Urinary bladder (tissue), 4 donors: ENCODE data around the gene IFRD2. TPM values are rescaled to one million over a fixed set of nuclear protein-coding genes. Genes with fewer than 3 reads are reported as not detected.

Experiments
- DNase-seq: peaks from one replicate; pipeline ENCODE4 v3.0.0-alpha.2; 2015; ENCODE audit errors: extremely low spot score
- H3K27ac ChIP-seq: one replicate; pipeline ENCODE4 v1.5.1; 2013; ENCODE audit warnings: low read depth, mild to moderate bottlenecking, moderate library complexity
- H3K36me3 ChIP-seq: one replicate; pipeline ENCODE4 v1.6.1; 2013; ENCODE audit warnings: mild to moderate bottlenecking, moderate library complexity; ENCODE audit not compliant: insufficient read depth
- H3K4me1 ChIP-seq: one replicate; pipeline ENCODE4 v1.6.1; 2013; ENCODE audit warnings: mild to moderate bottlenecking, moderate library complexity; ENCODE audit not compliant: insufficient read depth
- H3K4me3 ChIP-seq: one replicate; pipeline ENCODE4 v1.5.1; 2013; ENCODE audit warnings: low read depth, low read length
- WGBS: extraction: QIAGEN DNeasy Blood & Tissue Kit; methylation state at CpG from one replicate; pipeline ENCODE4 v1.1.7; 2013; 5-methylcytosine and 5-hydroxymethylcytosine counted together
- polyA plus RNA-seq: library from polyadenylated mRNA; stranded (reverse); fragments of 200-250 nt; gene quantifications from one replicate; pipeline ENCODE4 v1.2.3, GENCODE V29; 2013
- total RNA-seq: library from RNA; depleted of rRNA; stranded (reverse); fragments of >200 nt; gene quantifications from one replicate; pipeline ENCODE4 v1.2.3, GENCODE V29; 2014
- donor health status: healthy with polysubstance abuse.
- donor health status: healthy.

Gene IFRD2, protein sequence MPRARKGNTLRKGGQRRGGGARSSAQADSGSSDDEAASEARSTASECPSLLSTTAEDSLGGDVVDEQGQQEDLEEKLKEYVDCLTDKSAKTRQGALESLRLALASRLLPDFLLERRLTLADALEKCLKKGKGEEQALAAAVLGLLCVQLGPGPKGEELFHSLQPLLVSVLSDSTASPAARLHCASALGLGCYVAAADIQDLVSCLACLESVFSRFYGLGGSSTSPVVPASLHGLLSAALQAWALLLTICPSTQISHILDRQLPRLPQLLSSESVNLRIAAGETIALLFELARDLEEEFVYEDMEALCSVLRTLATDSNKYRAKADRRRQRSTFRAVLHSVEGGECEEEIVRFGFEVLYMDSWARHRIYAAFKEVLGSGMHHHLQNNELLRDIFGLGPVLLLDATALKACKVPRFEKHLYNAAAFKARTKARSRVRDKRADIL
- 19.5 TPM for total RNA-seq
- polyA plus RNA-seq = 52.9 TPM

GRCh38 chr3:50292159-50293078 is at the start of gene IFRD2:
Gene IFRD2, minus strand, starts transcription at chr3:50292429. Its CDS starts 155 bp downstream, at chr3:50292274.
- DNase-seq = peak; percentile 92
- Histone ChIP-seq H3K27ac (no peak within 1 kb of the TSS), H3K36me3 (no peaks in the 10 kb centered on the region), H3K4me1 (no peaks in the 10 kb centered on the region), H3K4me3 (peak within 1 kb of the TSS; percentile 87)
- 1% methylated on average over 67 of the region's 67 CpGs for WGBS

DNA sequence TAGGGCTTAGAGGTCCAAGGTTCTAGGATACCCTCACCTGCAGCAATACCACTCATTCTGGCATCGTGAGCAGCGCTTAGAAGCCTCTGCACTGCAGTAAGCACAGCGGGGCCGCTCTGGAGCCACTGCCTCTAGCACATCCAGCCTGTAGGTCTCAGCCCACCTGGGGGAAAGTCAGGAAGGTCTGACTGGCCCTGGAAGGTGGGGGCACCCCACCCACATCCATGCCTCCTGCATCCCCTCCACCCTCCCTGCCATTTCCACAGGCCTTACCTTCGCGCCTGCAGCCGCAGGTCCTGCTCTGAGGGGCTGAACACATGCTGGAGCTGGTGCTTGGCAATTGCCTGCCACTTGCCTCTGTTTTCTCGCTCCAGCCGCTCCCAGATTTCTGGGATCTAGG is 49.3 kb upstream of the IFRD2 start:
- no peaks in the 10 kb centered on the region for H3K4me1 ChIP-seq
- H3K27ac ChIP-seq = no peak overlapping the region
- no peak for DNase-seq
- no peaks in the 10 kb centered on the region for H3K36me3 ChIP-seq
- 91% methylated on average over 9 of the region's 9 CpGs for WGBS
- peak overlapping the region; percentile 46 for H3K4me3 ChIP-seq

GRCh38 chr3:50340448-50341329 is 48.5 kb upstream of the IFRD2 start, which contains the start of gene RASSF1:
Gene RASSF1, minus strand, starts transcription at chr3:50340836. Its CDS starts 31 bp downstream, at chr3:50340805.
- no peak for DNase-seq
- Histone ChIP-seq H3K27ac (peak within 1 kb of the TSS; percentile 62), H3K4me3 (peak within 1 kb of the TSS; percentile 46), H3K4me1 (no peaks in the 10 kb centered on the region), H3K36me3 (no peaks in the 10 kb centered on the region)
- 3% methylated on average over 85 of the region's 85 CpGs for WGBS

GRCh38 chr3:50340147-50340447 is 47.9 kb upstream of the IFRD2 start:
- Histone ChIP-seq H3K36me3 (no peaks in the 10 kb centered on the region), H3K4me3 (peak overlapping the region; percentile 46), H3K27ac (peak overlapping the region; percentile 62), H3K4me1 (no peaks in the 10 kb centered on the region)
- 15% methylated on average over 9 of the region's 9 CpGs for WGBS
- no peak for DNase-seq

DNA sequence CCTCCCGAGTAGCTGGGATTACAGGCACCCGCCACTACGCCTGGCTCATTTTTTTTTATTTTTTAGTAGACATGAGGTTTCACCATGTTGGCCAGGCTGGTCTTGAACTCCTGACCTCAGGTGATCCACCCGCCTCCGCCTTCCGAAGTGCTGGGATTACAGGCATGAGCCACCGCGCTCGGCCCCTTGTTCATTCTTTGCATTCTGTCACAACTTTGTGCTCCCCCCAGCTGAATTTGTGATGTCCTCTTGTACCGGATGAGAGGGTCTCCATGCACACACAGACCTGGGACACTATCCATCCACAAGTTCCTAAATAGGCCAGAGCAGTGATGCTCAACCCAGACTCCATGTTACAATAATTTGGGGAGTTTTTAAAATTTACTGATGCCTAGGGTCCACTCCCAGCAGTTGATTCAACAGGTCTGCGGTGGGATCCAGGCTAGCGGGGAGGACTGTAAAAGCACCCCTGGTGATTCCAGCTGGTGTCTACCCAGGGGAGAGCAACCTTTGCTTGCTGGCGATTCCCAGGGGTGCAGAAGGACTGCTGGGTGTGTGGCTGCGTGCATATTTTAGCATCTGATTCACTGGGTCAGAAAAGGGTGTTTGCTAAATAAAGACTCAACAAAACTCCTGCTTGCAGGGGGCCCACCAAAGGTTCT is 47.4 kb upstream of the IFRD2 start:
- WGBS = 76% methylated on average over 14 of the region's 14 CpGs
- Histone ChIP-seq H3K27ac (peak overlapping the region; percentile 17), H3K4me1 (no peaks in the 10 kb centered on the region), H3K36me3 (no peaks in the 10 kb centered on the region), H3K4me3 (peak overlapping the region; percentile 46)
- no peak for DNase-seq

DNA sequence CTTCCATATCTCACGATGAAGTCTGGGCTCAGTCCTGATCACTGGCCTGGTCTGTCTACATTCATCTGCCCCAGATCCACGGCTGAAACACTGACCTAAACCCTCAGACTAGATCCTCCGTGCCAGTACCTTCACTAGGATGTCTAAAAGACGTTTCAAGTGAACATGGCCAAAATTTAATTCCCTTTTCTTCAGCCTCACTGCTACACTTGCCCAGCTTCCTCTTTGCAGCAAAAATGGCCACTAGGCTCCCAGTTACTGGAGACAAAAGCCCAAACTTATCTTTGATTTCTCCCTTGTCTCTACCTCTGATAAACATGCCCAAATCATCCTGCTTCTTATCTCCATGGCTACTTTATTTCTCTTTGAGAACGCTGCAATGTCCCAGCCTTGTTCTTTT is 46.7 kb upstream of the IFRD2 start:
- DNase-seq = no peak
- H3K36me3 ChIP-seq = no peaks in the 10 kb centered on the region
- WGBS = 63% methylated on average over 5 of the region's 5 CpGs
- H3K4me3 ChIP-seq = no peak overlapping the region
- H3K27ac ChIP-seq = no peak overlapping the region
- H3K4me1 ChIP-seq = no peaks in the 10 kb centered on the region

GRCh38 chr3:50337175-50337861 is 45.1 kb upstream of the IFRD2 start:
- H3K4me3 ChIP-seq = peak overlapping the region; percentile 62
- DNase-seq = peak; percentile 95
- no peaks in the 10 kb centered on the region for H3K36me3 ChIP-seq
- no peaks in the 10 kb centered on the region for H3K4me1 ChIP-seq
- under 1% methylated on average over 79 of the region's 79 CpGs for WGBS
- H3K27ac ChIP-seq = peak overlapping the region; percentile 97

DNA sequence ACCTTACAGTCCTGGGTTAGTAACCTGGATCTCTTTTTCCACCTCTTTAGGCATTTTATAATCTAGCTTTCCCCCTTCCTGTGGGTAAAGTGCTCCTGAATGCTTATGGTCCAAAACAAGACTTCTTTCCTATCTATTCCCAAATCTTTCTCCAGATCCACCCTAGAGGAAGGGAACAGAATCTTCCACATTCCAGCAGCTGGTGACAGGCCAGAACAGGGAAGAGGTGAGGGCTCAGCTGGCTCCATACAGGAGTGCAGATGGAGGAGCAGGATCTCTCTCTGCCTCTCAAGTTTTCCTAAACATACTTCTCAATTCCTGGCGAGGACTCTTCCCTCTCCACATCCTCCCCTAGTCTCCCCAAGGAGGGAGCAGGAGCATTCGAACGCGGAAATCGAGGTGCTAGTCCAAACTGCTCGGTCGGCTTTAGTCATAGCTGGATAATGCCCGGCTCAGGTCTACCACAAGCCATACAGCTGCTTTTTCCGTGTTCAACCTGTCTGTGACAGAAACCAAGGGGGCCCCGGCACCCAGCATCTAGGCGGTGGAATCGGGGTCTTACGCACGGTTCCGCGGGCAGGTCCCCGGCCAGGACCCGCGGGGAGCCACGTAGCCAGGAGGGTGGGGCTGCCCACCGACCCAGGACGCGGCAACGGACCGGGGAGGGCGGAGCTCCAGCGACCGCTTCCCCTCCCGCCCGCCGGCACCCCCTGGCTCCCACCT is 44.4 kb upstream of the IFRD2 start:
- under 1% methylated on average over 31 of the region's 31 CpGs for WGBS
- DNase-seq = no peak

DNA sequence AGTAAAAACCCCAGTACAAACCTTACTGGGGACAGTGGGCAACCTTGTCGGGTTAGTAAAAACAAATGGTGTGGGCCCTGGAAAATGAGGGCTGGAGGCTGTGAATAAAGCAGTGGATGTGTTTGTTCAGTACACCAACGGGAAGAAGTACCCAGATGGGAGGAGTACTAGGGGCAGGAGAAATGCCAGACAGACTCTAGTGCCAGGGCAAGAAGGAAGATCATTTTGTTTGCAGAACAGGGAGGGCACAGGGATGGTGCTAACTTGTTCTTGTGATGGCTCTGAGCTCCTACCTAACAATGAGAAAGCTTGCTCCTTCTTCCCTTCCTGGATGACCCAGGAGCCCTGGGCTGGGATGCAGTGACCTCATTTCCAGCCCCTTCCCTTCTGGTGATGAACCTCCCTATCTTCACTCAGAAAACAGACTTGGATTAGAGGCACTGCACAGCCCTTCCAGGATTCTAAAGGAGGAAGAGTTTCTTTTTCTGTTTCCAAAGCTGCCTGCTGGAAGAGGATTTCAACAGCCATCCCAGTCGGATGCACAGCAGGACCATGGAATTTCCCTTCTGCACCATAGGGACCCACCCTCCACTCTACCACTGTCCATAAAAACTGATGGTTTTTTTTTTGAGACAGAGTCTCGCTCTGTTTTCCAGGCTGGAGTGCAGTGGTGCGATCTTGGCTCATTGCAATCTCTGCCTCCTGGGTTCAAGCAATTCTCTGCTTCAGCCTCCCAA is 42.3 kb upstream of the IFRD2 start:
- Histone ChIP-seq H3K27ac (peak overlapping the region; percentile 42), H3K4me1 (no peaks in the 10 kb centered on the region), H3K36me3 (peaks cover 3% of the 10 kb centered on the region), H3K4me3 (no peak overlapping the region)
- no peak for DNase-seq
- WGBS = 64% methylated on average over 5 of the region's 5 CpGs

More for the DNA sequence above, 44.4 kb upstream of the IFRD2 start:
- H3K4me3 ChIP-seq = peak overlapping the region; percentile 62
- no peaks in the 10 kb centered on the region for H3K36me3 ChIP-seq
- no peaks in the 10 kb centered on the region for H3K4me1 ChIP-seq
- peak overlapping the region; percentile 97 for H3K27ac ChIP-seq

GRCh38 chr3:50333744-50334328 is 41.6 kb upstream of the IFRD2 start:
- WGBS = 58% methylated on average over 12 of the region's 12 CpGs
- Histone ChIP-seq H3K36me3 (peaks cover 3% of the 10 kb centered on the region), H3K4me1 (no peaks in the 10 kb centered on the region), H3K4me3 (no peak overlapping the region), H3K27ac (no peak overlapping the region)
- no peak for DNase-seq

- 93% methylated on average over 19 of the region's 19 CpGs for WGBS
- H3K27ac ChIP-seq = no peak overlapping the region
- no peak overlapping the region for H3K4me3 ChIP-seq
- peaks cover 3% of the 10 kb centered on the region for H3K36me3 ChIP-seq
- DNase-seq = no peak
- peaks cover 3% of the 10 kb centered on the region for H3K4me1 ChIP-seq
These were observed 39.2 kb upstream of the IFRD2 start for GRCh38 chr3:50331364-50331907.
